Astrocyte of the spinal cord (primary cell): ENCODE data around the gene MCU.
"Not testable (repeated sequence)": the region's sequence is repeated elsewhere in the genome, so short reads cannot be mapped to it uniquely, and the experiment has no call there.

ENCODE experiments used
- DNase-seq: peaks from one replicate; pipeline ENCODE4 v3.0.0; 2011; ENCODE audit warnings: low read depth, low spot score
- H3K4me3 ChIP-seq: 2 replicates; pipeline ENCODE4 v1.5.1; 2011; ENCODE audit warnings: low read depth, mild to moderate bottlenecking, low read length, moderate library complexity
- in situ Hi-C: cut with HindIII; loops from 2 replicates; pipeline ENCODE4 v1.10.0; 2017; ENCODE audit warnings: low sequenced_read_pairs
- TF ChIP-seq, protein P1 (sequence below): IDR thresholded peaks from 2 replicates; pipeline ENCODE4 v1.5.1; 2012; ENCODE audit warnings: low read depth, mild to moderate bottlenecking, low read length, inconsistent platforms

Gene MCU

GRCh38 chr10:72764151-72764550 lies 72.2 kb downstream of the MCU start:
- DNase-seq, result peak; percentile 87
- TF ChIP-seq, protein P1, sequence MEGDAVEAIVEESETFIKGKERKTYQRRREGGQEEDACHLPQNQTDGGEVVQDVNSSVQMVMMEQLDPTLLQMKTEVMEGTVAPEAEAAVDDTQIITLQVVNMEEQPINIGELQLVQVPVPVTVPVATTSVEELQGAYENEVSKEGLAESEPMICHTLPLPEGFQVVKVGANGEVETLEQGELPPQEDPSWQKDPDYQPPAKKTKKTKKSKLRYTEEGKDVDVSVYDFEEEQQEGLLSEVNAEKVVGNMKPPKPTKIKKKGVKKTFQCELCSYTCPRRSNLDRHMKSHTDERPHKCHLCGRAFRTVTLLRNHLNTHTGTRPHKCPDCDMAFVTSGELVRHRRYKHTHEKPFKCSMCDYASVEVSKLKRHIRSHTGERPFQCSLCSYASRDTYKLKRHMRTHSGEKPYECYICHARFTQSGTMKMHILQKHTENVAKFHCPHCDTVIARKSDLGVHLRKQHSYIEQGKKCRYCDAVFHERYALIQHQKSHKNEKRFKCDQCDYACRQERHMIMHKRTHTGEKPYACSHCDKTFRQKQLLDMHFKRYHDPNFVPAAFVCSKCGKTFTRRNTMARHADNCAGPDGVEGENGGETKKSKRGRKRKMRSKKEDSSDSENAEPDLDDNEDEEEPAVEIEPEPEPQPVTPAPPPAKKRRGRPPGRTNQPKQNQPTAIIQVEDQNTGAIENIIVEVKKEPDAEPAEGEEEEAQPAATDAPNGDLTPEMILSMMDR, result no peak
- H3K4me3 ChIP-seq, result no peak overlapping the region
- in situ Hi-C loops, result no loop called here

- no peak overlapping the region for H3K4me3 ChIP-seq
- TF ChIP-seq, protein P1, result no peak
- in situ Hi-C loops, result no loop called here
Observed at GRCh38 chr10:72765051-72765745, 73.3 kb downstream of the MCU start.

GRCh38 chr10:72771195-72771594 lies 79.3 kb downstream of the MCU start:
- DNase-seq, in situ Hi-C loops, H3K4me3 ChIP-seq: not testable (repeated sequence)

More at GRCh38 chr10:72765051-72765745, 73.3 kb downstream of the MCU start:
- no peak for DNase-seq

- TF ChIP-seq, protein P1, result no peak
- no peak for DNase-seq
- in situ Hi-C loops, result no loop called here
- no peak overlapping the region for H3K4me3 ChIP-seq
Observed at GRCh38 chr10:72772031-72772430, 80.1 kb downstream of the MCU start.

- H3K4me3 ChIP-seq, result no peak overlapping the region
- TF ChIP-seq, protein P1, result no peak
- in situ Hi-C loops, result no loop called here
- no peak for DNase-seq
Observed at GRCh38 chr10:72779874-72780273, 87.9 kb downstream of the MCU start.

DNA sequence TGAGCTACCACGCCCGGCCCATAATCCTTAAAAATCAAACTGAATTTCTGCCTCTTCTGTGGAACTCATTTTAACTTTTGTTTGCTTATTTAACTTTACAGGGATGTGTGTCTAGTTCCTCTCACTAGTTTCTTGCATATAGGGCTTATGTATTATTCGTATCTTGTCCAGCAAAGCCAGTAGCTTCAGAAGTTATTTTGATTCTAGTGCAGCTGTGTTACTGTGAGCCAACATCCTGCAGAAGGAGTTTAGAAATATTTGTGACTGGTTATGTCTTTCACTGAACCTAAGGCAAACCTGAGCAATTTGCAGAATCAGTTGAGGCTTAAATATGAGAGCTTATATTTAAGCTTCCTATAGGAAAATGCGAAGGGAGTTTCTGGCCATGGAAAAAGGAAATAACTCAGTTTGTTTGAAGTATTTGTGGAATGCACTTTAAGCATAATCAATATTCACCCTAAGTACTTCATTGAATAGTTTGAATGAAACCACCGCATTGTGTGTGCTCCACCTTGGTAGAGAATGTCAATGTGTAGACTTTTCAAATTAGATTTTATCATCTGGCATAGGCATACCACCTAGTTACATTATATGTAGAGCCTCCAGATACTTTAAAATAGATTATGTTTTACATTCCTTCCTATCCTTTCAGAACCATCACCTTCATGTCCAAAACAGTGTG lies 90.8 kb downstream of the MCU start:
- no peak overlapping the region for H3K4me3 ChIP-seq
- no peak for DNase-seq
- TF ChIP-seq, protein P1, result no peak
- in situ Hi-C loops, result no loop called here

DNA sequence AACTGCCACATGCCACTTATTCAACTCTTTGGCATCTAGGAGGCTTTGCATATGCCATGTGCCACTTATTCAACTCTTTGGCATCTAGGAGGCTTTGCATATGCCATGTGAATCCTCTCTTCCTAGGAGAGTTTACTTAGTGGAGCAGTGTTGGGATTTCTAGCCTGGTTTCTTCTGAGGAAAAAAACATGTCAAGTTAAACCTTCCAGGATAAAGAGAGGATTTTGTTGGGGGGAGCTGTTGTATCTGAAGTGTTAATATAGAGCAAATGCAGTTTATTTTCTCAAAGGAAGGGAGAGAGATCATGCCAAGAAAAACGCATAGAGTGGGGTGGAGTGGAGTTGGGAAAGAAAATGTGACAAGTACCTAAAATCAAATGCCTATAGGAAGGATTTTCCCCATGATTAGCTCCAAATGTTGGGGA lies 91.5 kb downstream of the MCU start:
- in situ Hi-C loops, result no loop called here
- TF ChIP-seq, protein P1, result no peak
- H3K4me3 ChIP-seq, result no peak overlapping the region
- DNase-seq, result no peak
